OCI-LY7 (cell line): ENCODE measurements around the gene CD160. TPM values are rescaled to one million over a fixed set of nuclear protein-coding genes. Genes with fewer than 3 reads are reported as not detected.

Experiments
- BruUV-seq: library from RNA; stranded (reverse); fragments of 400-500 nt; replicated peaks from 2 replicates; lab custom pipeline; 2021; lab: Mats Ljungman, UMichigan
- CTCF ChIA-PET: fragments of 300-600 bp; sonication (Branson Sonifier 250); formaldehyde crosslinking; loops from one replicate; lab custom pipeline; 2022; ENCODE audit warnings: antibody characterized with exemption; ENCODE audit not compliant: unreplicated experiment; lab: Charles Lee
- POLR2A ChIA-PET: fragments of 300-600 bp; sonication (Branson Sonifier 250); formaldehyde crosslinking; loops from one replicate; lab custom pipeline; 2022; ENCODE audit warnings: antibody characterized with exemption; lab: Charles Lee
- DNase-seq: peaks from one replicate; pipeline ENCODE4 v3.0.0-alpha.2; 2015; ENCODE audit warnings: low spot score
- H2AFZ ChIP-seq: fragments of 200-600 bp; sonication (generic), shearing (Covaris generic); 2 replicates; pipeline ENCODE4 v1.6.1; 2014; ENCODE audit warnings: mild to moderate bottlenecking, antibody characterized with exemption, low read length, moderate library complexity
- H3K27ac ChIP-seq: fragments of 200-600 bp; sonication (generic); 2 replicates; pipeline ENCODE4 v1.5.1; 2014; ENCODE audit warnings: mixed run types, low read depth, mild to moderate bottlenecking, moderate library complexity, low read length, inconsistent platforms; ENCODE audit not compliant: poor library complexity, severe bottlenecking
- H3K36me3 ChIP-seq: fragments of 200-600 bp; sonication (generic); 2 replicates; pipeline ENCODE4 v1.6.1; 2014; ENCODE audit warnings: mild to moderate bottlenecking, antibody characterized with exemption, low read length, moderate library complexity, mixed read lengths; ENCODE audit not compliant: insufficient read depth
- H3K4me1 ChIP-seq: fragments of 200-600 bp; sonication (generic); 2 replicates; pipeline ENCODE4 v1.5.1; 2014; ENCODE audit warnings: mild to moderate bottlenecking, low read length; ENCODE audit not compliant: insufficient read depth, poor library complexity, severe bottlenecking
- H3K4me2 ChIP-seq: fragments of 200-600 bp; sonication (generic); 2 replicates; pipeline ENCODE4 v1.6.1; 2014; ENCODE audit warnings: mild to moderate bottlenecking, low read length
- H3K4me3 ChIP-seq: fragments of 200-600 bp; sonication (generic); 2 replicates; pipeline ENCODE4 v1.5.1; 2014; ENCODE audit warnings: mild to moderate bottlenecking, low read depth, low read length; ENCODE audit not compliant: poor library complexity, severe bottlenecking
- H3K79me2 ChIP-seq: fragments of 200-600 bp; sonication (generic); 2 replicates; pipeline ENCODE4 v1.6.1; 2016; ENCODE audit warnings: low read depth, mild to moderate bottlenecking, low read length, moderate library complexity, mixed read lengths; ENCODE audit not compliant: insufficient read depth
- H3K9me2 ChIP-seq: fragments of 200-600 bp; sonication (generic); 2 replicates; pipeline ENCODE4 v1.6.1; 2016; ENCODE audit warnings: mild to moderate bottlenecking, low read length, mixed read lengths; ENCODE audit not compliant: insufficient read depth
- H3K9me3 ChIP-seq: fragments of 200-600 bp; sonication (generic); 2 replicates; pipeline ENCODE4 v1.6.1; 2014; ENCODE audit warnings: mild to moderate bottlenecking, mixed run types, low read length, mixed read lengths
- H4K20me1 ChIP-seq: fragments of 200-600 bp; sonication (generic); 2 replicates; pipeline ENCODE4 v1.6.1; 2014; ENCODE audit warnings: mild to moderate bottlenecking, antibody characterized with exemption, low read length, moderate library complexity, mixed read lengths; ENCODE audit not compliant: insufficient read depth
- CTCF ChIP-seq: fragments of 200-600 bp; sonication (generic); conservative IDR thresholded peaks from 2 replicates; pipeline ENCODE4 v1.5.1; 2014; ENCODE audit warnings: mild to moderate bottlenecking, antibody characterized with exemption, low read length, moderate library complexity, mixed read lengths
- EZH2phosphoT487 ChIP-seq: fragments of 200-600 bp; sonication (generic); IDR thresholded peaks from 2 replicates; pipeline ENCODE4 v1.6.1; 2018; ENCODE audit warnings: low read depth, borderline replicate concordance, mild to moderate bottlenecking, mixed run types, antibody characterized with exemption, low read length, moderate library complexity, mixed read lengths
- intact Hi-C: fragments of 100-400 bp; cut with micrococcal nuclease; formaldehyde crosslinking; loops from one replicate; pipeline ENCODE4 v1.10.0; 2022; ENCODE audit not compliant: unreplicated experiment
- total RNA-seq, 2 experiments: library from RNA; depleted of rRNA in 1 of 2; stranded (reverse); fragments of >200 nt in 1 of 2; shearing (Covaris generic) in 1 of 2; gene quantifications; 2 replicates each; pipeline ENCODE4 v1.2.3, GENCODE V29; 2014 to 2022

CD160 gene
- total RNA-seq, 2 experiments from 2014 or later: not detected

DNA sequence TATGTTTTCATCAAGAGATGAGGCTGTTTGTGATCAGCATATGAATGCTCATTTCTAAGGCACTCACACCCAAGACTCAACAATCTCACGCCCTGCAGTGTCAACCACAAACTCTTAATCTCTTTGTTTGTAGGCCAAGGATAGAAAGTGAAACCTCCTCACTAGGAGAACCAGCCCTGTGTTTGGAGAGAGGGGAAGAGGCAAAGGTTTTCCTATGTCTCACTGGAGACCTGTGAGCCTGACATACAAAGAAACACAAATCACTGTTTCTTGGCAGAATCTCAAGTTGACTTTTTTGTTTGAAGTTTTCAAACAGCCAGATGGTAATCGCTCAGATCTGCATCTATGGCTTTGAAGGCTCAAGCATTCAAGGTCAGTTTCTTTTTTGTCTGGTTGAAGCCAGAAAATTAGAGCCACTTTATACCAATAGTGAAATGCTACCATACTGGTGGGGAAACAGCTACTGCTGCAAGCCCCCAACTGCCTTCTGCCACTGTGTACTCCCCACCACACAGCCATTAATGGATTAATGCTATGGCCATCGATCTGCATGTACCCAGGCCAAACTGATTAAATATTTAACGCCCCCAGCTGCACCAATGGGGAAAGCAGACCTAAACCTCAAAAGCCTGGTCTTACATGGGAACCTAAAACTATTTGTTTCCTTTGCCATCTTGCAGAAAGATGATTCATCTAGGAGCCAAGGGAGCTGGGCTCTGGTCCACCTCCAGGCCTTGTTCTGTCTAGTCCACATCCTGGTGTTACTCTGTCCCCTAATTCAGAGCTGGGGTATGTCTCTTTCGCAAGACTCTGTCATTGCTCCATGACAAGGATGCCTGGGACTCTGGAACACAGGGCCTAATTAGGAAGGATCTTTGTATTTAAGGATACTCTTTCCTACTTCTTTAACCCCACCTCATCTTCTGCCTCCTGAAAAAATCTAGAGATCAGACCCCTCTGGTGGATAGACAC is 28.4 kb upstream of the CD160 start:
- POLR2A ChIA-PET: interaction anchor here (1.8 kb wide), 1 partner anchor 12 kb away, joined by 5 read pairs; no protein-coding TSS in a partner anchor
- Histone ChIP-seq H3K36me3 (no peaks in the 10 kb centered on the region), H3K27ac (no peak overlapping the region), H3K9me2 (no peaks in the 10 kb centered on the region), H3K4me2 (no peak overlapping the region), H3K4me3 (no peak overlapping the region), H3K9me3 (no peaks in the 10 kb centered on the region), H2AFZ (no peak overlapping the region), H3K4me1 (no peaks in the 10 kb centered on the region), H3K79me2 (no peaks in the 10 kb centered on the region), H4K20me1 (no peaks in the 10 kb centered on the region)
- no peak for TF ChIP-seq EZH2phosphoT487
- no peak for TF ChIP-seq CTCF
- DNase-seq: no peak
- CTCF ChIA-PET: no interaction called here
- intact Hi-C loops: no loop called here
- BruUV-seq: no TSS peak

GRCh38 chr1:145692785-145693443 is 26.4 kb upstream of the CD160 start:
- H3K9me3 ChIP-seq: no peaks in the 10 kb centered on the region
- intact Hi-C loops: no loop called here
- no TSS peak for BruUV-seq
- H2AFZ ChIP-seq: no peak overlapping the region
- H3K9me2 ChIP-seq: no peaks in the 10 kb centered on the region
- POLR2A ChIA-PET: no interaction called here
- no peak overlapping the region for H3K4me2 ChIP-seq
- no peak for DNase-seq
- H3K27ac ChIP-seq: no peak overlapping the region
- H3K4me1 ChIP-seq: no peaks in the 10 kb centered on the region
- CTCF ChIA-PET: no interaction called here
- H3K4me3 ChIP-seq: no peak overlapping the region
- H3K79me2 ChIP-seq: no peaks in the 10 kb centered on the region
- no peaks in the 10 kb centered on the region for H3K36me3 ChIP-seq
- TF ChIP-seq CTCF (no peak), EZH2phosphoT487 (no peak)
- H4K20me1 ChIP-seq: no peaks in the 10 kb centered on the region
